A673 (cell line): ENCODE results near the gene GALNT10. TPM values are rescaled to one million over a fixed set of nuclear protein-coding genes. Genes with fewer than 3 reads are reported as not detected.

Experiments used
- BruUV-seq: library from RNA; stranded (reverse); fragments of 400-500 nt; replicated peaks from 2 replicates; lab custom pipeline; 2021; lab: Mats Ljungman, UMichigan
- CTCF ChIA-PET: fragments of 300-600 bp; sonication (Branson Sonifier 250); formaldehyde crosslinking; loops from one replicate; lab custom pipeline; 2022; ENCODE audit warnings: antibody characterized with exemption; lab: Charles Lee
- POLR2A ChIA-PET: fragments of 300-600 bp; sonication (Branson Sonifier 250); formaldehyde crosslinking; loops from one replicate; lab custom pipeline; 2022; ENCODE audit warnings: antibody characterized with exemption; ENCODE audit not compliant: low non-redundant PET; lab: Charles Lee
- DNase-seq: peaks from one replicate; pipeline ENCODE4 v3.0.0-alpha.2; 2015; ENCODE audit warnings: low spot score
- H3K27ac ChIP-seq: fragments of 200-600 bp; sonication (generic); 2 replicates; pipeline ENCODE4 v1.5.1; 2016; ENCODE audit warnings: mixed run types, low read depth, mild to moderate bottlenecking, mixed read lengths, antibody characterized with exemption, low read length; ENCODE audit not compliant: poor library complexity, severe bottlenecking
- H3K27me3 ChIP-seq: fragments of 200-600 bp; sonication (generic); replicated peaks from 2 replicates; pipeline ENCODE4 v1.6.1; 2017; ENCODE audit warnings: mixed run types, low read depth, mild to moderate bottlenecking, mixed read lengths, antibody characterized with exemption, low read length; ENCODE audit not compliant: insufficient read depth, poor library complexity
- H3K36me3 ChIP-seq: fragments of 200-600 bp; sonication (generic); 2 replicates; pipeline ENCODE4 v1.6.1; 2016; ENCODE audit warnings: mixed run types, mild to moderate bottlenecking, mixed read lengths, antibody characterized with exemption, low read length; ENCODE audit not compliant: insufficient read depth, poor library complexity, severe bottlenecking
- H3K4me1 ChIP-seq: fragments of 200-600 bp; sonication (generic); 2 replicates; pipeline ENCODE4 v1.6.1; 2017; ENCODE audit warnings: mixed run types, mild to moderate bottlenecking, mixed read lengths, antibody characterized with exemption, low read length; ENCODE audit not compliant: insufficient read depth, poor library complexity, severe bottlenecking
- H3K4me3 ChIP-seq: fragments of 200-600 bp; sonication (generic); 2 replicates; pipeline ENCODE4 v1.5.1; 2016; ENCODE audit warnings: low read depth, mixed run types, mild to moderate bottlenecking, mixed read lengths, low read length; ENCODE audit not compliant: poor library complexity, severe bottlenecking
- H3K9me3 ChIP-seq: fragments of 200-600 bp; sonication (generic); 2 replicates; pipeline ENCODE4 v1.6.1; 2016; ENCODE audit warnings: mixed run types, low read depth, mild to moderate bottlenecking, mixed read lengths, antibody characterized with exemption, low read length; ENCODE audit not compliant: poor library complexity, severe bottlenecking
- EZH2 ChIP-seq: fragments of 200-600 bp; sonication (generic); IDR thresholded peaks from 2 replicates; pipeline ENCODE4 v1.6.1; 2017; ENCODE audit warnings: borderline replicate concordance, low read depth, mild to moderate bottlenecking, mixed read lengths, antibody characterized with exemption, low read length; ENCODE audit not compliant: poor library complexity, severe bottlenecking
- intact Hi-C: fragments of 100-400 bp; cut with micrococcal nuclease; formaldehyde crosslinking; loops from one replicate; pipeline ENCODE4 v1.10.0; 2022; ENCODE audit not compliant: unreplicated experiment
- total RNA-seq: library from RNA; stranded (reverse); gene quantifications from 2 replicates; pipeline ENCODE4 v1.2.3, GENCODE V29; 2021
- TF ChIP-seq, protein P1 (sequence below): fragments of 300-800, 200-600 bp; sonication (generic); conservative IDR thresholded peaks from 2 replicates; pipeline ENCODE4 v1.5.1; 2017; ENCODE audit warnings: low read depth, mild to moderate bottlenecking, antibody characterized with exemption, low read length, moderate library complexity, mixed read lengths

GALNT10 gene
- total RNA-seq, 1 experiment from 2014 or later, result 17.9 TPM

GRCh38 chr5:154373729-154374179, 183.2 kb downstream of the GALNT10 start:
- Histone ChIP-seq H3K27me3 (no peaks in the 10 kb centered on the region), H3K4me3 (no peak overlapping the region), H3K9me3 (no peaks in the 10 kb centered on the region), H3K4me1 (peaks cover 36% of the 10 kb centered on the region), H3K27ac (no peak overlapping the region), H3K36me3 (no peaks in the 10 kb centered on the region)
- TF ChIP-seq, protein P1, sequence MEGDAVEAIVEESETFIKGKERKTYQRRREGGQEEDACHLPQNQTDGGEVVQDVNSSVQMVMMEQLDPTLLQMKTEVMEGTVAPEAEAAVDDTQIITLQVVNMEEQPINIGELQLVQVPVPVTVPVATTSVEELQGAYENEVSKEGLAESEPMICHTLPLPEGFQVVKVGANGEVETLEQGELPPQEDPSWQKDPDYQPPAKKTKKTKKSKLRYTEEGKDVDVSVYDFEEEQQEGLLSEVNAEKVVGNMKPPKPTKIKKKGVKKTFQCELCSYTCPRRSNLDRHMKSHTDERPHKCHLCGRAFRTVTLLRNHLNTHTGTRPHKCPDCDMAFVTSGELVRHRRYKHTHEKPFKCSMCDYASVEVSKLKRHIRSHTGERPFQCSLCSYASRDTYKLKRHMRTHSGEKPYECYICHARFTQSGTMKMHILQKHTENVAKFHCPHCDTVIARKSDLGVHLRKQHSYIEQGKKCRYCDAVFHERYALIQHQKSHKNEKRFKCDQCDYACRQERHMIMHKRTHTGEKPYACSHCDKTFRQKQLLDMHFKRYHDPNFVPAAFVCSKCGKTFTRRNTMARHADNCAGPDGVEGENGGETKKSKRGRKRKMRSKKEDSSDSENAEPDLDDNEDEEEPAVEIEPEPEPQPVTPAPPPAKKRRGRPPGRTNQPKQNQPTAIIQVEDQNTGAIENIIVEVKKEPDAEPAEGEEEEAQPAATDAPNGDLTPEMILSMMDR, result no peak
- no peak for TF ChIP-seq EZH2
- BruUV-seq, result no TSS peak
- POLR2A ChIA-PET, result interaction anchor here (0.5 kb wide), 1 partner anchor 142 kb away, joined by 3 read pairs; no protein-coding TSS in a partner anchor
- no peak for DNase-seq
- CTCF ChIA-PET, result no interaction called here
- intact Hi-C loops, result no loop called here

- Histone ChIP-seq H3K27ac (no peak overlapping the region), H3K4me3 (no peak overlapping the region), H3K9me3 (no peaks in the 10 kb centered on the region), H3K36me3 (no peaks in the 10 kb centered on the region), H3K4me1 (peaks cover 31% of the 10 kb centered on the region), H3K27me3 (no peaks in the 10 kb centered on the region)
- no TSS peak for BruUV-seq
- intact Hi-C loops, result no loop called here
- no peak for DNase-seq
- TF ChIP-seq EZH2, result no peak
- TF ChIP-seq, protein P1, result no peak
- POLR2A ChIA-PET, result no interaction called here
- CTCF ChIA-PET, result no interaction called here
These were observed 183.7 kb downstream of the GALNT10 start for GRCh38 chr5:154374264-154374663.

GRCh38 chr5:154375329-154376008, 184.9 kb downstream of the GALNT10 start:
- H3K9me3 ChIP-seq, result no peaks in the 10 kb centered on the region
- no peaks in the 10 kb centered on the region for H3K27me3 ChIP-seq
- ChIA-PET POLR2A (no interaction called here), CTCF (no interaction called here)
- H3K36me3 ChIP-seq, result no peaks in the 10 kb centered on the region
- peaks cover 19% of the 10 kb centered on the region for H3K4me1 ChIP-seq
- intact Hi-C loops, result no loop called here
- BruUV-seq, result no TSS peak
- no peak for DNase-seq
- H3K4me3 ChIP-seq, result no peak overlapping the region
- TF ChIP-seq EZH2, result no peak
- TF ChIP-seq, protein P1, result no peak
- no peak overlapping the region for H3K27ac ChIP-seq
